Right ventricle myocardium superior (tissue), 1 donor: ENCODE data around the gene NEUROG3. TPM values are rescaled to one million over a fixed set of nuclear protein-coding genes. Genes with fewer than 3 reads are reported as not detected.

Experiments used
- ATAC-seq: fragments of 200-7000 bp; cut with Tn5 transposase; one replicate; pipeline ENCODE4 v1.9.1; 2020; ENCODE audit warnings: mild to moderate bottlenecking; ENCODE audit not compliant: poor library complexity
- DNase-seq: peaks from one replicate; pipeline ENCODE4 v3.0.0-alpha.2; 2020
- intact Hi-C: fragments of 100-400 bp; cut with DNase I; formaldehyde crosslinking; loops from one replicate; pipeline ENCODE4 v1.11.2; 2022
- total RNA-seq: library from RNA; stranded (reverse); fragmentation: NEBNext Ultra II Directional; extraction: Animal tissue kit (Norgen Biotek cat#: 25700); gene quantifications from one replicate; pipeline ENCODE4 v1.2.1, GENCODE V29; 2021
- donor health status: DM: no; HTN: yes; CAD: no; lungs with severe emphysema.

Gene NEUROG3
- total RNA-seq, 1 donor from 2014 or later: not detected

GRCh38 chr10:69533658-69534057, 39.6 kb downstream of the NEUROG3 start:
- no peak for DNase-seq
- intact Hi-C loops: no loop called here
- no peak for ATAC-seq

DNA sequence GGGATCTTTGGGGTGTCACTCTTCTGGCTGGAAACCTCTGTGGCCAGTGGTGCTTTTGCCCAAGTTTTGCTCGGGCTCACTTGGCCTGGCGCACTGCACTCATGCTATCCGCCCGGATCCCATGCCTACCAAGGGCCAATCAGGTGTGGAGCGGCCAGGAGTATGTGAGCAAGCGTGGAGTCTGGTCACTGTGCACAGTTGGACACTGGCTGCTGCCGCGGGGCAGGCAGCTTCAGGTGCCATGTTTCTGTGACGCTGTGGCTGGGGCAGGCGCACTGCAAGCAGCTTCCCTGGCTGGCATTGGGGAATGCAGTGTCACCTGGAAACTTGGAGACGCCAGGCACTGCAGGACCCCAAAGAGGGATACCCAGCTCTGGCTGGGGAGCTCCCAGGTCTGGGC, 45.3 kb downstream of the NEUROG3 start:
- intact Hi-C loops: no loop called here
- DNase-seq: no peak
- ATAC-seq: no peak

Other genes starting within 250 kb of the NEUROG3 start
- 0.24 TPM for gene TACR2, start 156.5 kb downstream of the NEUROG3 start, total RNA-seq
- 9.5 TPM for gene TSPAN15, start 122.0 kb downstream of the NEUROG3 start, total RNA-seq
- 3.3 TPM for gene FAM241B, start 56.8 kb upstream of the NEUROG3 start, total RNA-seq
- 0.89 TPM for gene COL13A1, start 228.5 kb upstream of the NEUROG3 start, total RNA-seq